A673 (cell line): ENCODE data around the gene CLCNKA. TPM values are rescaled to one million over a fixed set of nuclear protein-coding genes. Genes with fewer than 3 reads are reported as not detected.
"Not testable (repeated sequence)": the region's sequence is repeated elsewhere in the genome, so short reads cannot be mapped to it uniquely, and the experiment has no call there.

Experiments used
- BruUV-seq: library from RNA; stranded (reverse); fragments of 400-500 nt; replicated peaks from 2 replicates; lab custom pipeline; 2021; lab: Mats Ljungman, UMichigan
- CTCF ChIA-PET: fragments of 300-600 bp; sonication (Branson Sonifier 250); formaldehyde crosslinking; loops from one replicate; lab custom pipeline; 2022; ENCODE audit warnings: antibody characterized with exemption; lab: Charles Lee
- POLR2A ChIA-PET: fragments of 300-600 bp; sonication (Branson Sonifier 250); formaldehyde crosslinking; loops from one replicate; lab custom pipeline; 2022; ENCODE audit warnings: antibody characterized with exemption; ENCODE audit not compliant: low non-redundant PET; lab: Charles Lee
- DNase-seq: peaks from one replicate; pipeline ENCODE4 v3.0.0-alpha.2; 2015; ENCODE audit warnings: low spot score
- H3K27ac ChIP-seq: fragments of 200-600 bp; sonication (generic); 2 replicates; pipeline ENCODE4 v1.5.1; 2016; ENCODE audit warnings: mixed run types, low read depth, mild to moderate bottlenecking, mixed read lengths, antibody characterized with exemption, low read length; ENCODE audit not compliant: poor library complexity, severe bottlenecking
- H3K27me3 ChIP-seq: fragments of 200-600 bp; sonication (generic); replicated peaks from 2 replicates; pipeline ENCODE4 v1.6.1; 2017; ENCODE audit warnings: mixed run types, low read depth, mild to moderate bottlenecking, mixed read lengths, antibody characterized with exemption, low read length; ENCODE audit not compliant: insufficient read depth, poor library complexity
- H3K36me3 ChIP-seq: fragments of 200-600 bp; sonication (generic); 2 replicates; pipeline ENCODE4 v1.6.1; 2016; ENCODE audit warnings: mixed run types, mild to moderate bottlenecking, mixed read lengths, antibody characterized with exemption, low read length; ENCODE audit not compliant: insufficient read depth, poor library complexity, severe bottlenecking
- H3K4me1 ChIP-seq: fragments of 200-600 bp; sonication (generic); 2 replicates; pipeline ENCODE4 v1.6.1; 2017; ENCODE audit warnings: mixed run types, mild to moderate bottlenecking, mixed read lengths, antibody characterized with exemption, low read length; ENCODE audit not compliant: insufficient read depth, poor library complexity, severe bottlenecking
- H3K4me3 ChIP-seq: fragments of 200-600 bp; sonication (generic); 2 replicates; pipeline ENCODE4 v1.5.1; 2016; ENCODE audit warnings: low read depth, mixed run types, mild to moderate bottlenecking, mixed read lengths, low read length; ENCODE audit not compliant: poor library complexity, severe bottlenecking
- H3K9me3 ChIP-seq: fragments of 200-600 bp; sonication (generic); 2 replicates; pipeline ENCODE4 v1.6.1; 2016; ENCODE audit warnings: mixed run types, low read depth, mild to moderate bottlenecking, mixed read lengths, antibody characterized with exemption, low read length; ENCODE audit not compliant: poor library complexity, severe bottlenecking
- CTCF ChIP-seq: fragments of 300-800, 200-600 bp; sonication (generic); conservative IDR thresholded peaks from 2 replicates; pipeline ENCODE4 v1.5.1; 2017; ENCODE audit warnings: low read depth, mild to moderate bottlenecking, antibody characterized with exemption, low read length, moderate library complexity, mixed read lengths
- EZH2 ChIP-seq: fragments of 200-600 bp; sonication (generic); IDR thresholded peaks from 2 replicates; pipeline ENCODE4 v1.6.1; 2017; ENCODE audit warnings: borderline replicate concordance, low read depth, mild to moderate bottlenecking, mixed read lengths, antibody characterized with exemption, low read length; ENCODE audit not compliant: poor library complexity, severe bottlenecking
- intact Hi-C: fragments of 100-400 bp; cut with micrococcal nuclease; formaldehyde crosslinking; loops from one replicate; pipeline ENCODE4 v1.10.0; 2022; ENCODE audit not compliant: unreplicated experiment
- total RNA-seq: library from RNA; stranded (reverse); gene quantifications from 2 replicates; pipeline ENCODE4 v1.2.3, GENCODE V29; 2021

The CLCNKA gene
- total RNA-seq, 1 experiment from 2014 or later = not detected

- H3K36me3 ChIP-seq, H3K27ac ChIP-seq, POLR2A ChIA-PET, BruUV-seq, H3K27me3 ChIP-seq, H3K9me3 ChIP-seq, CTCF ChIA-PET, H3K4me3 ChIP-seq, H3K4me1 ChIP-seq, DNase-seq: not testable (repeated sequence)
- intact Hi-C loops = loop anchor here (5.0 kb wide), 1 partner anchor 255 kb away; no protein-coding TSS in a partner anchor
Observed at GRCh38 chr1:16057314-16057915, 35.6 kb downstream of the CLCNKA start.

DNA sequence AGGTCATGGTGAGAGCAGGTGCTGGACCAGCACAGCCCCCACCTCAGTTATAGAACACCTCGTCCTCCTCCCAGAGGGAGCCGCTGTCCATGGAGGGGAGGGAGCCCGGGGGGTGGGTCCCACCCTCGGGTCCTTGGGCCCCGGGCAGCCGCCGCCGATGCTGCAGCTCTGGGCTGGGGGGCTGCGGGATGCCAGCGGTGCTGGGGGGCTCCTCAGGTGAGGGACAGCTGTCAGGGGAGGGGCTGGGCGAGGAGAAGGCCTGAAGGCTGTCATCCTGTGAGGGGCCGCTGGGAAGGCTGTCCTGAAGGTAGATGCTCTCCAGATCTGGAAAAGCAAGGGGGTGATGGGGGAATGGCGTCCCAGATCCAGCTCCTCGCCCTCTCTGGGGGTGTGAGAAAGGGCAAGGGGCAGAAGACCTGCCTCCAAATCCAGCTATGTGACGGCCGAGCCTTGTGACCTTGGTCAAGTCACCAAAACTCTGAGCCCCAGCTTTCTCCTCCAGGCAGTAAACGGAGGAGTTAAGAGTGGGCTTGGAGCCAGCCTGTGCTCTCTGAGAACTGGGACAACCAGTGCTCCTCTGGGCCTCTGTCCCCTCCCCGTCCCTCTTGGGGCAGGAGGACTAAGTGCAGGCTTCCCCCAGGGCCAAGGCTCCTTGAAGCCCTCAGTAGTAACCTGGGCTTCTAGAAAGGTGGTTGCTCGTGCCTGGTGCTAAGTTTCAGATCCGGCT lies 36.7 kb downstream of the CLCNKA start:
- BruUV-seq, H3K27me3 ChIP-seq, H3K4me1 ChIP-seq, H3K4me3 ChIP-seq, H3K9me3 ChIP-seq, DNase-seq, H3K36me3 ChIP-seq, H3K27ac ChIP-seq: not testable (repeated sequence)
- POLR2A ChIA-PET = interaction anchor here (0.6 kb wide), 1 partner anchor 15 kb away, joined by 3 read pairs; no protein-coding TSS in a partner anchor
- intact Hi-C loops = loop anchor here (5.0 kb wide), 1 partner anchor 256 kb away; no protein-coding TSS in a partner anchor
- CTCF ChIA-PET = interaction anchor here (0.5 kb wide), 1 partner anchor 29 kb away, joined by 4 read pairs; no protein-coding TSS in a partner anchor

GRCh38 chr1:16061266-16061665 lies 39.4 kb downstream of the CLCNKA start:
- no peaks in the 10 kb centered on the region for H3K27me3 ChIP-seq
- ChIA-PET POLR2A (no interaction called here), CTCF (no interaction called here)
- no peaks in the 10 kb centered on the region for H3K9me3 ChIP-seq
- no peak overlapping the region for H3K27ac ChIP-seq
- intact Hi-C loops = no loop called here
- no peaks in the 10 kb centered on the region for H3K36me3 ChIP-seq
- no peaks in the 10 kb centered on the region for H3K4me1 ChIP-seq
- BruUV-seq = no TSS peak
- no peak overlapping the region for H3K4me3 ChIP-seq
- DNase-seq = no peak
- TF ChIP-seq CTCF (no peak), EZH2 (no peak)

DNA sequence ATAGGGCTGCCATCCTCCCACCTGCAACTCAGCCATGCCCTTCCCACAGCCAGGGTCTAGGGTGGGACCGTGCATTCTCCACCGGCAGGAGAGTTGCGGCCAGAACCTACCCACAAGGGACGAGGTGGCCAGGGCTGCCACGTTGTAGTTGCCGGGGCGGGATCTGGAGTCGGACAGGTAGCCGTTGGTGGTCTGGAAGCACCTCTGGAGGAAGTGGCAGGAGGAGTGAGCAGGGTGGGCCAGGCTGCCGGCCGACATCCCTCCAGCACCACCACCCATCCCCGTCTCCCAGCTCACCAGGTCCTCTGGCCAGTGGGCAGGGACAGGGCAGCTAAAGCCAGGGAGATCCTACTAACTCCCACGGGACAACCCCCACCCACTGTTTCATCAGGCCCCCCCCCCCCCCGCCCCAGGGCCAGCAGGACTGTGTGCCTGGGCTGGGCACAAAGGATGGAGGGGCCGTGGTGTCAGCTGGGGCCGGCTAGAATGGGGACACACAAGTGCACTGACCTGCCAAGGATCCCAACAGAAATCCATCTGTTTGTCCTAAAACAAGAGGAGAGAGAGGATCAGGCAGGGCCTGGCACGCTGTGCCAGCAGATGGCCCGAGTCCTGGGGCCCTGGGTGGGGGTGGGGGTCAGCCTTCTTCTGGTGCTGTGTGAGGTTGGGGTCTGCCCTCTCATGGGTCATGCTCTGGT lies 40.3 kb downstream of the CLCNKA start:
- CTCF ChIA-PET = interaction anchor here (0.9 kb wide), 1 partner anchor 22 kb away, joined by 3 read pairs; no protein-coding TSS in a partner anchor
- H3K4me3 ChIP-seq, BruUV-seq, POLR2A ChIA-PET, H3K9me3 ChIP-seq, H3K27ac ChIP-seq, H3K4me1 ChIP-seq, H3K36me3 ChIP-seq, H3K27me3 ChIP-seq, DNase-seq: not testable (repeated sequence)
- intact Hi-C loops = loop anchor here (1.0 kb wide), 1 partner anchor 24 kb away; no protein-coding TSS in a partner anchor

GRCh38 chr1:16062687-16063075 lies 40.8 kb downstream of the CLCNKA start:
- H3K4me3 ChIP-seq, POLR2A ChIA-PET, BruUV-seq, H3K9me3 ChIP-seq, H3K27me3 ChIP-seq, H3K4me1 ChIP-seq, H3K27ac ChIP-seq, DNase-seq, H3K36me3 ChIP-seq: not testable (repeated sequence)
- intact Hi-C loops = loop anchor here (1.0 kb wide), 1 partner anchor 24 kb away; no protein-coding TSS in a partner anchor
- CTCF ChIA-PET = interaction anchor here (0.9 kb wide), 1 partner anchor 22 kb away, joined by 3 read pairs; no protein-coding TSS in a partner anchor
